ENCODE results near the gene PHLDA1.

DNA sequence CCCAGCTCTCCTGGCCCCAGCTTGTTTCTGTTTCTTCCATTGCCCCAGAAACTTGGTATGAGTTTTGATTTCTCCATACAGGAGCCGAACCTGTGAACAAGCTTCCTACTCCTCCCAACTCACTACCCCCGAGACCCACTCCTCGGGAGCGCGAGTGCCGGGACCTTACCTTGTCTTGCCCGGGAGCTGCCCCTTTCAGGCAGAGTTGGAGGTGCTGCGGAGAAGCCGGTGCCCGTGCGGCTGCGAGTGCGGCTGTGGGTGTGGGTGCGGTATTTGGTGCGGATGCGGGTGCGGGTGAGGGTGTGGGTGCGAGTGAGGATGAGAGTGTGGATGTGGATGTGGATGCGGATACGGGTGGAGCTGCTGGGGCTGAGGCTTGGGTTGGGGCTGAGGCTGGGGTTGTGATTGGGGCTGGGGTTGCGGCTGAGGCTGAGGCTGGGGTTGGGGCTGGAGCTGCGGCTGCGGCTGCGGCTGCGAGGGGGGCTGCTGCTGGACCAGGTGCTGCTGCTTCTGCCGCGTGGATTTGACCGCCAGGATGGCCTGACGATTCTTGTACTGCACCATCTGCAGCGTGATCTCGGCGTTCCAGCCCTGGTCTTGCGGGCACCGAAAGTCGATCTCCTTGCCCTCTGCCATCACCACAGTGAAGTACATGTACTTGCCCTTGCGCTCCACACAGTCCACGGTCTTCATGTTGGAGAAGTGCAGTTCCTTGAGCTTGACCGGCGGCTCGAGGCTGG, 1.1 kb downstream of the PHLDA1 start:
- TF ChIP-seq POLR2A (IDR thresholded peaks at IDR 0.05; ENCODE audit: low read depth, low read length) (no peak), TAF1 (IDR thresholded peaks at IDR 0.05; ENCODE audit: low read depth, low read length) (no peak), POLR2AphosphoS5 (IDR thresholded peaks at IDR 0.05; ENCODE audit: low read depth, low read length) (no peak), SPI1 (IDR thresholded peaks at IDR 0.05; ENCODE audit: low read depth, low read length) (no peak)
